GM18519 (cell line): ENCODE data around the gene WDR4.
"Not testable (repeated sequence)": the region's sequence is repeated elsewhere in the genome, so short reads cannot be mapped to it uniquely, and the experiment has no call there.

Experiments used
- ATAC-seq: cut with Tn5 transposase; IDR thresholded peaks from one replicate; pipeline ENCODE4 v1.9.1; 2021; ENCODE audit warnings: mild to moderate bottlenecking, moderate library complexity; ENCODE audit not compliant: unreplicated experiment, low FRiP score

The WDR4 gene

GRCh38 chr21:42841916-42842655 lies 37.3 kb downstream of the WDR4 start:
- not testable (repeated sequence) for ATAC-seq

DNA sequence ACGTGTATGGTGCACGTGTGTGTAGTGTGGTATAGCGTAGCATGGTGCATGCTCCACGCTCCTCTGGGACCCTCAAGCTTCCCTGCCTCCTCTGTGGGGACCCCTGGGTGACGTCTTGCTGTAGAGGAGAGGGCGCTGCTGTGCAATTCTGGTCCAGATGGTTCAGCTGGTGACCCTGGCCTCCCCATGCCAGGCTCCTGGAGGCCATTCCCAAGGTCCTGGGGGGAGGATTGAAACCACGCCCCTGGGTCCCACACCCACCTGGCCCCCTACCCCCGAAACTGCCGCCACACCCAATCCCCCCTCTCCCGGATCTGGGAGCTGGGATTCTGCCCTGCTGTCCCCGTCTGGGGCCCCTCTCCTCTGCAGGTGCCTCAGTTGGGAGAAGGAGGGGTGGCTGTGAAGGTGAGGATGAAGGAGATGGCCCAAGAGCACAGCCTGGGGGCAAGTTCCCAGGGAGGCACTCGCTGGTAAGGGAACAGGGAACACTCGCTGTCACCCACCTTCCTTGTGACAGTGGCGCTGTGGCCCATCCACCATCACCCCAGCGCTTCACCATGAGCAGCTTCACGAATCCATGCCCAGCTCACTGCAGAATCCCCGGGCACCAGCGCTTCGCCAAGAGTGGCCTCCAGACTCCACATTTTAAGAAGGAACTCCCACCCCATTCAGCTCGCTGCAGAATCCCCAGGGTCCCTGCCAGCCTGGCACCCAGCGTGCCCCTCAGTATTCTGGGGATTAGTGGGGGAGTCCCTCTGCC lies 38.0 kb downstream of the WDR4 start:
- no peak for ATAC-seq

- no peak for ATAC-seq
These were observed 38.8 kb downstream of the WDR4 start for GRCh38 chr21:42840411-42841155.

- no peak for ATAC-seq
These were observed 39.8 kb downstream of the WDR4 start for GRCh38 chr21:42839271-42840231.

- ATAC-seq: not testable (repeated sequence)
These were observed 41.1 kb downstream of the WDR4 start for GRCh38 chr21:42838212-42838690.

DNA sequence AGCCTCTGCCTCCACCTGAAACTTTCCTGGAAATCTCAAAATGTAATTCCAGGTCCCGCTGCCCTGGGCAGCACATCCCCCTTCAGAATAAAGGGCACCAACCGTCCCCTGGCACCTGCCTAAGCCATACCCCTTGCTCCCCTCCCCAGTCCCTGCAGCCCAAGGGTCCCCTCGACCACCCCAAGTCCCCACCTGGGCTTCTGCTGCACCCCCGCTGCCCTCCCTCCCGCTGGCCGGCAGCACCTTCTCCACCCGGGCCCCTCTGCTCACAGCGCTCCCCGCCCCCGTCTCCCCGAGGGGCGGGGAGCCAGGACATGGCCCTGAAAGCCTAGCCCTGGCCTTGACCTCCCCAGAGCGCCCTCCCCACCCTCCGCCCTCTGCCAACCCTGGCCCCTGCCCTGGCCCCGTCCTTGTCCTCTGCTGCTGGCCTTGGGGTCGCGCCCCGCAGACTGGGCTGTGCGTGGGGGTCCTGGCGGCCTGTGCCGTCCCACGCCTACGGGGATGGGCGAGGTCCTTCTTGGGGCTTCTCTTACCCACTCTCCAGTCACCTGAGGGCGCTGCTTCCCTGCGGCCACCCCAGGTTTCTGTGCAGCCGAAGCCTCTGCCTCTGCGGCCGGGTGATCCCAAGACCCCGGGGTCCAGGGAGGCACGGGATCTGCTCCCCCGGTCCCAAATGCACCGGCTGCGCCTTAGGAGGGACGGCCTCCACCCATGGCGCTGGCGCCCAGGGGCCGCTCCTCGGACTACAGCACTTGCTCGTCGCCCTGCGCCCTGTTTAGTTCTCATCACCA lies 41.7 kb downstream of the WDR4 start:
- no peak for ATAC-seq

DNA sequence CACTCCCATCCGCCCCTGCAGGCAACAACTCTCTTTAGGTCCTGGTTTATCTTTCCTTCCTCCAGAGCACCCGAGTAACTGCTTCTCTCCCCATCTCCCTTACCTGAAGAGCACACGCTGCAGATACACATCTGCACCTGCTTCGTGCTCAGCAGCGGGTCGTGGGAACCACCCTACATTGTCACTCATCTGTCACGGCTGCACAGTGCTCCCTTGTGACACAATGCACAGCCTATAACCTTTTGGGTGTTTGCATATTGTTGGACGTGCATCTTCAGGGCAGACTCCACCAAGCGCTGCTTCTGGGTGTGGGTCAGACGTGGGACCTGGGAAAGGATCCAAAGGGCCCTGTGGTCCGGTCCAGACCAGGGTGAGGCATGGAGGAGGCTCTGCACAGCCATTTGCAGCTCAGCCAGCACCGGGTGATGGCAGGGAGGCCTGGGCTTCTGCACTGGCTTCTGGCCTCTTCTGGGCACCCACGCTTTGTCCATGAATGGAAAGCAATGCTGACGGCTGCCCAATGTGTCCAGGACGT lies 42.5 kb downstream of the WDR4 start:
- ATAC-seq: no peak

- ATAC-seq: no peak
These were observed 43.0 kb downstream of the WDR4 start for GRCh38 chr21:42836402-42836666.

GRCh38 chr21:42835611-42836401 lies 43.5 kb downstream of the WDR4 start:
- no peak for ATAC-seq

GRCh38 chr21:42835211-42835610 lies 44.1 kb downstream of the WDR4 start:
- no peak for ATAC-seq

DNA sequence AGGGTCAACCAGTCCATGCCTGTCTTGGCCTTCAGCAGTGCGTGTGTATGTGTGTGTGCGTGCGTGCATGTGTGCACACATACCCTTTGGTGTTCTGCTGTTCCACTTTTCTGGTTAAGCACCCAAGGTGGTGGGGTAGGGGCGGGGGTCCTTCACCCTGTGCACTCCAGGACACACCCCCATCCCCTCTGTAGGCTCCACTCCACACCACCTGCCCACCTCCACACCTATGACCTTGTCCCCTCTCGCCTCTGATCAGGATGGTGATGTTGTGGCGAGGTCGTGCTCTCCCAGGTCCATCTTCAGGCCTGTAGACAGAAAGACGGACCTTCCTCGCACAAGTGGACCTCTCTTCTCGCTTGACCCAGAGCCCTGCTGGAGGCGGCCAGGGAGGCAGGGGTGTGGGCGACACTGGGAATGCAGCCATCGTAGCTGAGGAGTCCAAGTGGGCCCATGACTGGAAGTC lies 44.6 kb downstream of the WDR4 start:
- ATAC-seq: no peak

GRCh38 chr21:42833859-42834725 lies 45.2 kb downstream of the WDR4 start:
- no peak for ATAC-seq

- no peak for ATAC-seq
These were observed 45.9 kb downstream of the WDR4 start for GRCh38 chr21:42833439-42833815.

DNA sequence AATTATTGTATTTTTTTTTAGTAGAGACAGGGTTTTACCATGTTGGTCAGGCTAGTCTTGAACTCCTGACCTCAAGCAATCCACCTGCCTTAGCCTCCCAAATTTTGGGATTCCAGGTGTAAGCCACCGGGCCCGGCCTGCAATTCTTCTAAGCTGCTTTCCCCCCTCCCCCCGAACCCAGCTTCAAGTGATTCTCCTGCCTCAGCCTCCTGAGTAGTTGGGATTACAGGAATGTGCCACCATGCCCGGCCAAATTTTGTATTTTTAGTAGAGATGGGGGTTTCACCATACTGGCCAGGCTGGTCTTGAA lies 47.1 kb downstream of the WDR4 start:
- not testable (repeated sequence) for ATAC-seq

DNA sequence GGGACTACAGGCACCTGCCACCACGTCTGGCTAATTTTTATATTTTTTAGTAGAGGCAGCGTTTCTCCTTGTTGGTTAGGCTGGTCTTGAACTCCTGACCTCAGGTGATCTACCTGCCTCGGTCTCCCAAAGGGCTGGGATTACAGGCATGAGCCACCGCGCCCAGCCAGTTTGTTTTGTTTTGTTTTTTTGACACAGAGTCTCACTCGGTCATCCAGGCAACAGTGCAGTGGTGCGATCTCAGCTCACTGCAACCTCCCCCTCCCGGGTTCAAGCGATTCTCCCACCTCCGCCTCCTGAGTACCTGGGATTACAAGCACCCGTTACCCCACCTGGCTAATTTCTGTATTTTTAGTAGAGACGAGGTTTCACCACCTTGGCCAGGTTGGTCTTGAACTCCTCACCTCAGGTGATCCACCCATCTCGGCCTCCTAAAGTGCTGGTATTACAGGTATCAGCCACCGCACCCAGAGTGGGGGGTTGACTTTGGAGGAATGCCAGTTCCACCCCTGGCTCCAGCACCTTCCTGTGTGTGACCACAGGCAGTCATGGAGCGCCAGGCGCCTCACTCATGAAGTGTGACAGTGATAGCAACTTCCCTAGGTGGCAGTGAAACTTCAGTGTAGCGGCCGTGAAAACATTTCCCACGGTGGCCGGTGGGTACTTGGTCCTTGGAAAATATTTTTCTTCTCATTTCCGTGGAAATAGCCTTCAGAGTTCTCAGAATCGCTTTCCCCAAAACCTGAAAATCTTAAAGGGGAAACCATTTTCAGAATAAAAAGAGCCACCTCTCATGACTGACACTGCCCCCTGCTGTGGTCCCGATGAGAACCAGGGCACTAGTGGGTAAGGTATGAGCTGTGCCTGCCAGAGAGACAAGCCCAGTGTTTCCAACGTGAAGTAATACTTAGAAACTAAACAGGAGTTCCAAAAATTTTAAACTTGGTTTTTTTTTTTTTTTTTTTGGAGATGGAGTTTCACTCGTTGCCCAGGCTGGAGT lies 48.6 kb downstream of the WDR4 start:
- no peak for ATAC-seq

DNA sequence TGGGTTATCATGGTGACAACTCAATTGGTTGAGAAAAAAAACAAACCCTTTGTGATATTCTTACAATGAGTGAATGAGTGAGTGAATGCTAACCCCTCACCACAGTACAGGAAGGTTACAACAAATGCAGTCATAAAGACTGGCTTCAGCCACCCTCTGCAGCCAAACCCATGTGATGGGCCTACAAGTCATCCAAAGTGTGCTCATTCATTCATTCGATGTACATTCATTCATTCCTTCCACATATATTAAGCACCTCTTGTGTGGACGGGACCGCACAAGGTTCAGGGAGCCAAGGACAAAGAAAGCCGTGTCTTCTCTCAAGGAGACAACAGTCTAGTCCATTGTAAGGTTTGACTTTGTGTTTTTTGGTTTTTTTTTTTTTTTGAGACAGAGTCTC lies 49.4 kb downstream of the WDR4 start:
- ATAC-seq: no peak
